Activated CD8-positive, alpha-beta T cell treated with anti-CD3 and anti-CD28 coated beads, Interleukin-2, amount 10 ng/mL, durations not matched to agents 7 days and 5 days (primary cell): ENCODE data around the gene RNF26. TPM values are rescaled to one million over a fixed set of nuclear protein-coding genes. Genes with fewer than 3 reads are reported as not detected.

ENCODE experiments used
- ATAC-seq: fragments of 150-1000 bp; cut with Tn5 transposase; one replicate; pipeline ENCODE4 v1.10.0; 2021; ENCODE audit warnings: moderate library complexity
- CTCF ChIA-PET: fragments of 350-600 bp; sonication (Branson Sonifier 250); formaldehyde crosslinking; loops from one replicate; lab custom pipeline; 2021; ENCODE audit warnings: antibody characterized with exemption; lab: Charles Lee
- POLR2A ChIA-PET: fragments of 350-600 bp; sonication (Branson Sonifier 250); formaldehyde crosslinking; loops from one replicate; lab custom pipeline; 2021; ENCODE audit warnings: antibody characterized with exemption; lab: Charles Lee
- DNase-seq: peaks from one replicate; pipeline ENCODE4 v3.0.0-alpha.2; 2020
- H3K27ac Mint-ChIP-seq: one replicate; pipeline ENCODE4 v1.8.0; 2021; ENCODE audit warnings: mild to moderate bottlenecking, mixed read lengths
- H3K27me3 Mint-ChIP-seq: one replicate; pipeline ENCODE4 v1.8.0; 2021; ENCODE audit warnings: low read depth, mixed read lengths
- H3K36me3 Mint-ChIP-seq: one replicate; pipeline ENCODE4 v1.8.0; 2021; ENCODE audit warnings: low read depth, mixed read lengths
- H3K4me1 Mint-ChIP-seq: one replicate; pipeline ENCODE4 v1.8.0; 2021; ENCODE audit warnings: low read depth, mixed read lengths
- H3K4me3 Mint-ChIP-seq: one replicate; pipeline ENCODE4 v1.8.0; 2021; ENCODE audit warnings: mild to moderate bottlenecking, mixed read lengths
- H3K9me3 Mint-ChIP-seq: one replicate; pipeline ENCODE4 v1.8.0; 2022; ENCODE audit warnings: mixed read lengths; ENCODE audit not compliant: insufficient read depth
- total RNA-seq, 2 experiments: library from RNA; stranded (reverse); gene quantifications; one replicate each; pipeline ENCODE4 v1.2.3, GENCODE V29; 2021

The RNF26 gene
- total RNA-seq, 2 experiments from 2014 or later: 40.5 to 41.8 TPM

DNA sequence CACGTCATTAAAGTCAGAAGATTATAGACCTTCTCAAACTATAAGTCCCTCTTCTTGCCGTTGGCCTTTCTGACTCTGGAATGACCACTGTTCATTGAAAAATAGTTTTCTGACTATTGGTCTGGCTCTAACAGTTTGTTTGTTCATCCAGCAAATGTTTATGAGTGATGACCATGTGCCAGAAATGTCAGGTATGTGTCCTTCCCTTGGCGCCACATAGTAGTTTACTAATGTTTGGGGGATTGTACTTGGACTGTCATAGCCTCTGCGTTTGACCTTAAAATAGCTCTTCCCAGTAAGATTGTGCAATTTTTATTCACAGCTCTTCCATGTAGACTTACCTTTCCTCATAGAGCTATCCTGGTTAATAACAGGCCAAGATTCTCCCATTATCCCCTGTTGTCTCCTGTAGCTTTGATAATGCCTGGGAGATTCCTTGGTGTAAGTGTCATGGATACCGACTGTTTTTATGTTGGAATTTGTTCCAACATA, 31.1 kb upstream of the RNF26 start:
- ATAC-seq (no peak), DNase-seq (no peak)
- Mint-ChIP-seq H3K4me3 (no peak overlapping the region), H3K27ac (no peak overlapping the region), H3K9me3 (no peaks in the 10 kb centered on the region), H3K27me3 (no peaks in the 10 kb centered on the region), H3K4me1 (peaks cover 25% of the 10 kb centered on the region), H3K36me3 (peaks cover 57% of the 10 kb centered on the region)
- POLR2A ChIA-PET: no interaction called here
- CTCF ChIA-PET: interaction anchor here (1.1 to 4.2 kb wide), 3 partner anchors 18 to 20 kb away, joined by 4 to 25 read pairs (median 5); no protein-coding TSS in a partner anchor

DNA sequence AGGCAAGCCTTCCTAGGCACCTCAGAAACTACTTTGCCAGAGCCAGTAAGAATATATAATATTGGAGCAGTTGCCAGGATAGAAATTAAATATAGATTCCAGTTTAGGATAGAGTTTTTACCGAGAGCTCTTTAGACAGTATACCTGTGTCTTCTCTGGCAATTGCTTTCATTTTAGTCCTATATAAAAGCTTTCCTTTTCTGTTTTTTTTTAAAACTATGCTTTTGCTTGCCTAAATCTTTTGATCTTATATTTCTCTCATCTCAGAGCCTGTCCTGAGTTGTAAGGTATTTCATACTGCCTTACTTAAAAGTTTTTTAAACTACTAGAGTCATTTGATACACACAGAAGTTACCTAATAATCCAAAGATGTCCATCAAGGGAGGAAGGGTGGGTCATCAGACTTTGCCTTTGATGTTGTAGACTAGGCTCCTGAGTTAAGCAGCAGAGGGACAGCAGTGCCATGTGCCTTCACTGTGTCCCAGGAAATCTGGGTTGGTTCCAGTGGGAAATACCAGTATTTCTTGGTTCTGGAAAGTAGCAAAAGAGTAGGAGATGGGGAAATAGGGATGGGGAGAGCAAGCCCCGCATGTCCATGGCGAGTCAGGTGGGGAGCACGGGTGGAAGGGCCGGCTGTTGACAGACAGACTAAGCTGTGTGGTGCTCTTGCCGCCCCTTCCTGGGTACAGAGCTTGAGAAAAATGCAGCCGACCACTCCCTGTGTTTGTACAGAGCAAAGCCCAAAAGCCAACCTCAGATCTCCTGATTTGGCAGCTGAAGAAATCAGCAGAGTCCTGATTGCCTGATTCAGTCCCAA, 28.6 kb upstream of the RNF26 start:
- H3K4me3 Mint-ChIP-seq: no peak overlapping the region
- DNase-seq (no peak), ATAC-seq (peak; percentile 10)
- ChIA-PET CTCF (interaction anchor here (0.9 to 5.3 kb wide), 10 partner anchors 9 to 137 kb away, joined by 3 to 58 read pairs (median 4); partner anchors contain the start of gene CBL), POLR2A (interaction anchor here (1.0 to 1.3 kb wide), 4 partner anchors 14 to 39 kb away, joined by 3 to 4 read pairs (median 3); no protein-coding TSS in a partner anchor)
- peaks cover 36% of the 10 kb centered on the region for H3K36me3 Mint-ChIP-seq
- H3K9me3 Mint-ChIP-seq: no peaks in the 10 kb centered on the region
- H3K27ac Mint-ChIP-seq: peak overlapping the region; percentile 83
- peaks cover 25% of the 10 kb centered on the region for H3K4me1 Mint-ChIP-seq
- no peaks in the 10 kb centered on the region for H3K27me3 Mint-ChIP-seq

- POLR2A ChIA-PET: interaction anchor here (1.0 to 1.3 kb wide), 4 partner anchors 13 to 40 kb away, joined by 3 to 4 read pairs (median 3); no protein-coding TSS in a partner anchor
- CTCF ChIA-PET: interaction anchor here (1.0 to 5.3 kb wide), 8 partner anchors 9 to 137 kb away, joined by 3 to 58 read pairs (median 4); partner anchors contain the start of genes CBL and MCAM
- H3K36me3 Mint-ChIP-seq: peaks cover 29% of the 10 kb centered on the region
- DNase-seq (no peak), ATAC-seq (peak; percentile 70)
- H3K4me1 Mint-ChIP-seq: peaks cover 25% of the 10 kb centered on the region
- peak overlapping the region; percentile 83 for H3K27ac Mint-ChIP-seq
- H3K4me3 Mint-ChIP-seq: no peak overlapping the region
- H3K27me3 Mint-ChIP-seq: no peaks in the 10 kb centered on the region
- no peaks in the 10 kb centered on the region for H3K9me3 Mint-ChIP-seq
These were observed 27.9 kb upstream of the RNF26 start for GRCh38 chr11:119306373-119306890.

DNA sequence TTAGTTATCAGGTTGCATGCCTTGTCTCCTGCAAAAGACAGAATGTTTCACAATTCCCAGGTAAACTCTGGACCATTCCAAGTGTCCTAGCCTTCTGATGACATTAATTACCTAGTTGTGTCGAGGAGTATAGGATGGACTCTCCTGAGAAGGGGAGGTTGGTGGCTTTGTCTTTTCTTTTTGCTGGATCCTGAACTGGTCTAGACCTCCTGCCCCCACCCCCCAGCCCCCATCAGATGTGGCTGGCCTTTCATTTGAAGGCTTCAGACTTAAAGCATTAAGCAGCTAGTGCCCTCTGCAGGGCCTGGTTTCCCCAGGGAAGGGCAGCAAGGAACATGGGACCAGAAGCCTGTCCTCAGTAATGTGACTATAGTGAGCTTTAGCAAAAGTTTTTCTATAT, 27.1 kb upstream of the RNF26 start:
- no peaks in the 10 kb centered on the region for H3K9me3 Mint-ChIP-seq
- H3K36me3 Mint-ChIP-seq: peaks cover 22% of the 10 kb centered on the region
- no peaks in the 10 kb centered on the region for H3K27me3 Mint-ChIP-seq
- H3K27ac Mint-ChIP-seq: peak overlapping the region; percentile 34
- ATAC-seq (no peak), DNase-seq (no peak)
- peaks cover 25% of the 10 kb centered on the region for H3K4me1 Mint-ChIP-seq
- ChIA-PET POLR2A (interaction anchor here (1.1 to 1.3 kb wide), 2 partner anchors 41 to 310 kb away, joined by 3 to 4 read pairs; no protein-coding TSS in a partner anchor), CTCF (interaction anchor here (0.6 to 5.3 kb wide), 9 partner anchors 9 to 138 kb away, joined by 3 to 58 read pairs (median 4); partner anchors contain the start of genes CBL and MCAM)
- H3K4me3 Mint-ChIP-seq: no peak overlapping the region

GRCh38 chr11:119307974-119308373, 26.4 kb upstream of the RNF26 start:
- H3K4me1 Mint-ChIP-seq: peaks cover 25% of the 10 kb centered on the region
- DNase-seq (no peak), ATAC-seq (no peak)
- H3K27ac Mint-ChIP-seq: no peak overlapping the region
- no peak overlapping the region for H3K4me3 Mint-ChIP-seq
- H3K36me3 Mint-ChIP-seq: peaks cover 17% of the 10 kb centered on the region
- ChIA-PET POLR2A (interaction anchor here (1.1 to 1.3 kb wide), 2 partner anchors 13 to 311 kb away, joined by 4 to 7 read pairs; no protein-coding TSS in a partner anchor), CTCF (interaction anchor here (0.7 to 5.3 kb wide), 6 partner anchors 15 to 62 kb away, joined by 3 to 58 read pairs (median 3); no protein-coding TSS in a partner anchor)
- H3K27me3 Mint-ChIP-seq: no peaks in the 10 kb centered on the region
- no peaks in the 10 kb centered on the region for H3K9me3 Mint-ChIP-seq

- CTCF ChIA-PET: interaction anchor here (1.0 to 5.3 kb wide), 3 partner anchors 13 to 112 kb away, joined by 3 to 58 read pairs (median 5); no protein-coding TSS in a partner anchor
- no peaks in the 10 kb centered on the region for H3K9me3 Mint-ChIP-seq
- peaks cover 25% of the 10 kb centered on the region for H3K4me1 Mint-ChIP-seq
- H3K4me3 Mint-ChIP-seq: no peak overlapping the region
- H3K27ac Mint-ChIP-seq: peak overlapping the region; percentile 54
- ATAC-seq: no peak
- no peak for DNase-seq
- no peaks in the 10 kb centered on the region for H3K27me3 Mint-ChIP-seq
- peaks cover 12% of the 10 kb centered on the region for H3K36me3 Mint-ChIP-seq
- POLR2A ChIA-PET: interaction anchor here (0.9 to 1.3 kb wide), 2 partner anchors 12 to 18 kb away, joined by 3 to 7 read pairs; no protein-coding TSS in a partner anchor
These were observed 24.9 kb upstream of the RNF26 start for GRCh38 chr11:119309411-119309810.

DNA sequence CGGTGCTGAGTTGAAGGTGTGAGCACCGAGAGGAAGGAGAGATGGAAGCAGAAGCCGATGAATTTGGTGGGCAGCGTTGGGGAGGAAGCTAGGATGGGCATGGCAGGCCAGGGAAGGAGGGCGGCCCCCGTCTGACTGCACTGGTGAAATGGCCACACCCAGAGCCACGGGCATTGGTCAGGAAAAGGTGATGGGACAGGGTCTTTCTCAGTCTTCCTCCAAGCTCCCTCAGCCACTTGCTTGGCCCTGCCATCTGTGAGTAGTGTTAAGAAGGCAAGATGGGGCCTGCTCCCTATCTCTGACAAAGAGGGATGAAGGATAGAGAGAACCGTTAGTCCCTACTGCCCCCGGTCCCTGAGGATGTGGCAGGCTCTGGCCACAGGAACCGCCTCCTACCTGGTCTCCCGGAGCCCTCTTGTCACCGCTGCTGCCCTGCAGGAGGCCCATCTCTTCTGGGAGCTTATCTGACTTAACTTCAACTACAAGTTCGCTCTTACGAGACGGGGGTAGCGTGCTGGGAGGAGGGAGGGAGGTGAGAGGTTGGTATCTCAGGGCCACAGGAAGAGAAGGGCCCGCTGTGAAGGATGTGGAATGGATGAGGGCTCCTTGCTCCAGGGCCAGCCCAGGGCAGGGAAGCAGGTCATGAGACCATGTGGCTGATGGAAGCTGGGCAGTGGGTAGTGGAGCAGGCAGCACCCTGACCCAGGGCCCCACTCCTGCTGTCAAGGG, 24.2 kb upstream of the RNF26 start:
- ChIA-PET POLR2A (interaction anchor here (0.9 kb wide), 1 partner anchor 17 kb away, joined by 3 read pairs; no protein-coding TSS in a partner anchor), CTCF (interaction anchor here (1.1 to 5.3 kb wide), 3 partner anchors 12 to 46 kb away, joined by 3 to 58 read pairs (median 3); no protein-coding TSS in a partner anchor)
- ATAC-seq (no peak), DNase-seq (no peak)
- no peak overlapping the region for H3K4me3 Mint-ChIP-seq
- peaks cover 26% of the 10 kb centered on the region for H3K4me1 Mint-ChIP-seq
- H3K36me3 Mint-ChIP-seq: peaks cover 8% of the 10 kb centered on the region
- H3K27me3 Mint-ChIP-seq: no peaks in the 10 kb centered on the region
- no peak overlapping the region for H3K27ac Mint-ChIP-seq
- no peaks in the 10 kb centered on the region for H3K9me3 Mint-ChIP-seq

DNA sequence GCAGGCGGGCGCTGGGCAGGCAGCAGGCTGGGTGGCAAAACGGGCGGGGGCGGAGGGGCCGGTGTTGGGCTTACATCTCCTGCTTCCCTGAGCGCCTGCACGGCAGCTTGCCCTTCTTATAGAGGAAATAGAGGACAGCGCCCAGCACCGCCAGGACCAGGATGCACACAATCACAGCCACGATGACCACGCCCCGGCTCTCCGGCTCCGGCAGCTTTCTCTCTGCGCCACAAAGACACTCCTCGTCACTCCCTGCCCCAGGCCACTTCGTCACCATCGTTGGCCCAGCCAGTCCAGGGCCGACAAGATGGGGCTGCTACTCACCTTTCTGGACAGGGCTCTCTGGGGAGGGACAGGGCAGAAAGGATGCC, 23.7 kb upstream of the RNF26 start:
- no peaks in the 10 kb centered on the region for H3K9me3 Mint-ChIP-seq
- H3K27me3 Mint-ChIP-seq: peaks cover 2% of the 10 kb centered on the region
- H3K4me3 Mint-ChIP-seq: no peak overlapping the region
- peaks cover 5% of the 10 kb centered on the region for H3K36me3 Mint-ChIP-seq
- peaks cover 26% of the 10 kb centered on the region for H3K4me1 Mint-ChIP-seq
- H3K27ac Mint-ChIP-seq: no peak overlapping the region
- POLR2A ChIA-PET: interaction anchor here (1.3 kb wide), 1 partner anchor 11 kb away, joined by 3 read pairs; no protein-coding TSS in a partner anchor
- ATAC-seq (no peak), DNase-seq (no peak)
- CTCF ChIA-PET: interaction anchor here (1.1 to 1.4 kb wide), 2 partner anchors 12 to 46 kb away, joined by 3 read pairs; no protein-coding TSS in a partner anchor

- H3K4me1 Mint-ChIP-seq: peaks cover 31% of the 10 kb centered on the region
- H3K27me3 Mint-ChIP-seq: peaks cover 19% of the 10 kb centered on the region
- DNase-seq (no peak), ATAC-seq (no peak)
- POLR2A ChIA-PET: interaction anchor here (0.8 to 1.5 kb wide), 2 partner anchors 109 to 247 kb away, joined by 3 to 5 read pairs; partner anchors contain the start of genes CBL and VPS11
- no peak overlapping the region for H3K27ac Mint-ChIP-seq
- CTCF ChIA-PET: interaction anchor here (0.8 to 2.4 kb wide), 7 partner anchors 9 to 109 kb away, joined by 3 to 11 read pairs (median 4); partner anchors contain the start of gene CBL
- H3K4me3 Mint-ChIP-seq: peak overlapping the region; percentile 50
- H3K9me3 Mint-ChIP-seq: no peaks in the 10 kb centered on the region
- H3K36me3 Mint-ChIP-seq: no peaks in the 10 kb centered on the region
These were observed 19.6 kb upstream of the RNF26 start for GRCh38 chr11:119314726-119315125.

- peaks cover 34% of the 10 kb centered on the region for H3K4me1 Mint-ChIP-seq
- no peaks in the 10 kb centered on the region for H3K9me3 Mint-ChIP-seq
- no peaks in the 10 kb centered on the region for H3K36me3 Mint-ChIP-seq
- CTCF ChIA-PET: interaction anchor here (0.8 to 2.4 kb wide), 8 partner anchors 8 to 109 kb away, joined by 3 to 11 read pairs (median 4); partner anchors contain the start of gene CBL
- DNase-seq (peak; percentile 62), ATAC-seq (peak; percentile 66)
- POLR2A ChIA-PET: interaction anchor here (0.6 to 1.5 kb wide), 2 partner anchors 109 to 857 kb away, joined by 3 to 5 read pairs; partner anchors contain the start of gene CBL
- peaks cover 19% of the 10 kb centered on the region for H3K27me3 Mint-ChIP-seq
- H3K4me3 Mint-ChIP-seq: peak overlapping the region; percentile 50
- no peak overlapping the region for H3K27ac Mint-ChIP-seq
These were observed 19.0 kb upstream of the RNF26 start for GRCh38 chr11:119315131-119316015.
